ENCODE data around the gene FBXL4.

DNA sequence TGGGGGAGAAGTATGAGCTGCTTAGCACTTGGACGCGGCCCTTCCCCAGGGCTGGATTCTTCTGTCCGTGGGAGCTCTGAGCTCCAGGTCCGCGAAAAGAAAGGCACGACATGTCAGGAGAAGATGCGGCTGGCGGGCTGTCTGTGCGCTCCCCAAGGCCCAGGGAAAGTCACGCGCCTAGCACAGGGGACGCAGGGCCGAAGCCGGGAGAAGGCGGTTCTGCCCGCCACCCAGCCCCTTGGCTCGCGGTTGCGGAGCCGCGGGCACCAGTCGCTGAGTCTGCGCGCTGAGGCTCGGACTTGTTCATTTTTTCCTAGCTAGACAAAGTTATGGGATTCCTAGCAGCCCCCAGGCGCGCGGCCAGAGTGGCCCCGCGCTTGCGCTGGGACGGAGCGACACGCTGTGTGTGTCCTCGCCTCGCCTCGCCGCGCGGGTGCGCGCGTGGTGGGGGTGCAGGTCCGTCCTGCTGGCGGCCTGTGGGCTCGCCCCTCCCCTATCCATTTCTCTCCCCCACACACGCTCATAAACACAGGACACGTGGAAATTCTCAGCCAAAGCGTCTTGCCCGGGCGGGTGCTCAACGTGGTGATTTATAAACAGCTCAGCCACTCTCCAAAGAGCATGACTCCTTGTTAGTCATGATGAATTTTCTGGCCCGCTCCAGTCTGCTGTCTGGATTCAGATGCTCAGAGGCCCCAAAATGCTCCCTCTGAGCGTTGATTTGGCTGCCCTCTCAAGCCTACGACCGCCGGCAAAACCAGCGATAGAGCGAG lies 115.3 kb downstream of the FBXL4 start:
- TF ChIP-seq, protein P1, sequence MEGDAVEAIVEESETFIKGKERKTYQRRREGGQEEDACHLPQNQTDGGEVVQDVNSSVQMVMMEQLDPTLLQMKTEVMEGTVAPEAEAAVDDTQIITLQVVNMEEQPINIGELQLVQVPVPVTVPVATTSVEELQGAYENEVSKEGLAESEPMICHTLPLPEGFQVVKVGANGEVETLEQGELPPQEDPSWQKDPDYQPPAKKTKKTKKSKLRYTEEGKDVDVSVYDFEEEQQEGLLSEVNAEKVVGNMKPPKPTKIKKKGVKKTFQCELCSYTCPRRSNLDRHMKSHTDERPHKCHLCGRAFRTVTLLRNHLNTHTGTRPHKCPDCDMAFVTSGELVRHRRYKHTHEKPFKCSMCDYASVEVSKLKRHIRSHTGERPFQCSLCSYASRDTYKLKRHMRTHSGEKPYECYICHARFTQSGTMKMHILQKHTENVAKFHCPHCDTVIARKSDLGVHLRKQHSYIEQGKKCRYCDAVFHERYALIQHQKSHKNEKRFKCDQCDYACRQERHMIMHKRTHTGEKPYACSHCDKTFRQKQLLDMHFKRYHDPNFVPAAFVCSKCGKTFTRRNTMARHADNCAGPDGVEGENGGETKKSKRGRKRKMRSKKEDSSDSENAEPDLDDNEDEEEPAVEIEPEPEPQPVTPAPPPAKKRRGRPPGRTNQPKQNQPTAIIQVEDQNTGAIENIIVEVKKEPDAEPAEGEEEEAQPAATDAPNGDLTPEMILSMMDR (IDR thresholded peaks at IDR 0.05; ENCODE audit: insufficient read depth, low read length) = no peak
- no peak for TF ChIP-seq GABPA (IDR thresholded peaks at IDR 0.05; ENCODE audit: low read depth)
- no peak for TF ChIP-seq POLR2AphosphoS5 (IDR thresholded peaks at IDR 0.05; ENCODE audit: low read depth)
- TF ChIP-seq, protein P2, sequence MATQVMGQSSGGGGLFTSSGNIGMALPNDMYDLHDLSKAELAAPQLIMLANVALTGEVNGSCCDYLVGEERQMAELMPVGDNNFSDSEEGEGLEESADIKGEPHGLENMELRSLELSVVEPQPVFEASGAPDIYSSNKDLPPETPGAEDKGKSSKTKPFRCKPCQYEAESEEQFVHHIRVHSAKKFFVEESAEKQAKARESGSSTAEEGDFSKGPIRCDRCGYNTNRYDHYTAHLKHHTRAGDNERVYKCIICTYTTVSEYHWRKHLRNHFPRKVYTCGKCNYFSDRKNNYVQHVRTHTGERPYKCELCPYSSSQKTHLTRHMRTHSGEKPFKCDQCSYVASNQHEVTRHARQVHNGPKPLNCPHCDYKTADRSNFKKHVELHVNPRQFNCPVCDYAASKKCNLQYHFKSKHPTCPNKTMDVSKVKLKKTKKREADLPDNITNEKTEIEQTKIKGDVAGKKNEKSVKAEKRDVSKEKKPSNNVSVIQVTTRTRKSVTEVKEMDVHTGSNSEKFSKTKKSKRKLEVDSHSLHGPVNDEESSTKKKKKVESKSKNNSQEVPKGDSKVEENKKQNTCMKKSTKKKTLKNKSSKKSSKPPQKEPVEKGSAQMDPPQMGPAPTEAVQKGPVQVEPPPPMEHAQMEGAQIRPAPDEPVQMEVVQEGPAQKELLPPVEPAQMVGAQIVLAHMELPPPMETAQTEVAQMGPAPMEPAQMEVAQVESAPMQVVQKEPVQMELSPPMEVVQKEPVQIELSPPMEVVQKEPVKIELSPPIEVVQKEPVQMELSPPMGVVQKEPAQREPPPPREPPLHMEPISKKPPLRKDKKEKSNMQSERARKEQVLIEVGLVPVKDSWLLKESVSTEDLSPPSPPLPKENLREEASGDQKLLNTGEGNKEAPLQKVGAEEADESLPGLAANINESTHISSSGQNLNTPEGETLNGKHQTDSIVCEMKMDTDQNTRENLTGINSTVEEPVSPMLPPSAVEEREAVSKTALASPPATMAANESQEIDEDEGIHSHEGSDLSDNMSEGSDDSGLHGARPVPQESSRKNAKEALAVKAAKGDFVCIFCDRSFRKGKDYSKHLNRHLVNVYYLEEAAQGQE (IDR thresholded peaks at IDR 0.05; ENCODE audit: insufficient replicate concordance, low read depth) = no peak

Data from HL-60 (cell line).